ENCODE data around the gene BCORL1.

GRCh38 chrX:130028196-130028595 is 45.8 kb downstream of the BCORL1 start:
- TF ChIP-seq CTCF (IDR thresholded peaks at IDR 0.05; ENCODE audit: insufficient read depth, low read depth, low read length) = peak; percentile 48
- no peak for TF ChIP-seq EZH2 (IDR thresholded peaks at IDR 0.05; ENCODE audit: insufficient read depth, low read length)

All from astrocyte (in vitro differentiated cells and primary cell).